ENCODE data around the gene GLCCI1.
"Not testable (repeated sequence)": the region's sequence is repeated elsewhere in the genome, so short reads cannot be mapped to it uniquely, and the experiment has no call there.

GLCCI1 gene

DNA sequence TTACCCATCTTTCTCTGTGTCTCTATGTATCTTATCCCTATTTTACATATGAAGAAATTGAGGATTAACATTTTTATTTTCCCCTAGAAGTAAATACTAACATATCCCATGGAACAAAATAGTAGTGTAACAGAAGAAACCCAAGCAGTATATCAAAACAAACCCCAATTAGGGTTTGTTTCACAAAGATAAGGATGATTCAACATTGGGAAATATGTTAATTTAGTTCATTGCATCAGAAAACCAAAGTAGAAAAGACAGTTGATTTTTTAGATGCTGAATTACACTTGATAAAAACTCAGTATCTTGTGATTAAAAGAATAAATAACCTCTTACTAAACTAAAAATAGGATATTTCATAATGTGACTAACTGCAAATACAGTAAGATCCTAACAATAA is 87.8 kb downstream of the GLCCI1 start:
- peak; percentile 23 for DNase-seq

DNA sequence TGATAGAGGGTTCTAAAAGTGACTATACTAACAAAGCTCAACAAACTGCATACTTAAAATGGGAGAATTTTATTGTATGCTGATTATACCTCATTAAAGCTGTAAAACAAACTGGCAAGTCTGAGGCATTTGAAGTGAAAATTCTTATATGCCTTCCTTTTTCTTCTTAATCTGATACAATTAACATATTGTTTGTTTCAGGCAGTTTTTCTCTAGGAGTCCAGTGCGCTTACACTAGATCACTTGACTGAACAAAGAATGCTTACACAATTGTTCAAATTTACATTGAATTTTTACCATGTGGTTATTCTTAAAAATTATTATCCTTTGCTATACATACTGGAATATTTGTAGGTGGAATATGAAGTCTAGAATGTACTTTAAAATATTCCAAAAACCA is 89.0 kb downstream of the GLCCI1 start:
- DNase-seq, result no peak

DNA sequence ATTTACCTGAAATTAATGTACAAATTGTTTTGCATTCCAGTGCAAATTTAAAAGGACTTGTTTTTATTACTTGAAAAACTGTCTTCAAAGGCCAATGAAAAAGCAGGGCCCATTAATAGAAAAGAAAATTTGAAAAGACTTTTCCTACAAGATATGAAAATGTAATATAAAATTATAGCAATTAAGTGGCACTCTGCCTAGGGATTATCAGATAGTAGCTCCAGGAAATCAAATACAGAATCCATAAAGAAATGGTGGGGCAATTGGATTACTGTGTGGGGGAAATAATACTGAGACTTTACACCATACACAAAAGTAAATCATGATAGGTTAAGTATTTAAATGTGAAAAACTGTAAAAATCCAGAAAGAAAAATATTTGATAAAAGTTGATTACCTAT is 89.7 kb downstream of the GLCCI1 start:
- no peak for DNase-seq

DNA sequence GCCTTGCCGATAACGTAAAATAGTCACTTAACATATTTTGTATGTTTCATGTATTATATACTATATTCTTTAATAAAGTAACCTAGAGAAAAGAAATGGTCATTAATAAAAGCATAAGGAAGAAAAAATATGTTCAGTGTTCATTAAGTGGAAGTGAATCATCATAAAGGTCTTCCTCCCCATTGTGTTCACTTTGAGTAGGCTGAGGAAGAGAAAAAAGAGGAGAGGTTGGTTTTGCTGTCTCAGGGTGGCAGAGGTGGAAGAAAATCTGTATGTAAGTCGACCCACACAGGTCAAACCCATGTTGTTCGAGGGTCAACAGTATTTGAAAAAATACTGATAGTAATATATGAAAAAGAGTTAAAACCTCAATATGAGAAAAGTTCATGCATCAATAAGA is 90.3 kb downstream of the GLCCI1 start:
- no peak for DNase-seq

DNA sequence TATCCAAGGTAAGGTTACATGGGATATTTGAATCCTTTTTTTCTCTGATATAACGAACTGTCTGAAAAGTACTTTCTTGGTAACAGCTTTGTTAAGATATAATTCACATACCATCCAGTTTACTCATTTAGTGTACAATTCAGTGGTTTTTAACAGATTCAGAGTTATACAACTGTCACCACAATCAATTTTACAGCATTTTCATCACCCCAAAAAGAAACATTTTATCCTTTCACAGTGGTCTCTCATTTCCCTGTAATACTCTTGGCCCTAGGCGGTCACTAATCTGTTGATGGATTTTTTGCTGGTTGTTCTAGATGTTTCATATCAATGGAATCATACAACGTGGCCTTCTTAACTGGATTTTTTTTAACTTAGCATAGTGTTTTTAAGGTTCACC is 91.6 kb downstream of the GLCCI1 start:
- DNase-seq, result no peak

DNA sequence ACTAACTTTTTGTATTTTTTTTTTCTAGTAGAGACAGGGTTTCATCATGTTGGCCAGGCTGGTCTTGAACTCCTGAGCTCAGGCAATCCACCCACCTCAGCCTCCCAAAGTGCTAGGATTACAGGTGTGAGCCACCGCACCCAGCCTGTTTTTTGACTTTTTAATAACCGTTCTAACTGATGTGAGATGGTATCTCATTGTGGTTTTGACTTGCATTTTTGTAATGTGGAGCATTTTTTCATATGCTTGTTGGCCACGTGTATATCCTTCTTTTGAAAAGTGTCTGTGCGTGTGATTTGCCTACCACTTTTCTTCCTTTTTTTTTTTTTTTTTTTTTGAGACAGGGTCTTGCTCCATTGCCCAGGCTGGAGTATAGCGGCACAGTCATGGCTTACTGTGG is 94.7 kb downstream of the GLCCI1 start:
- not testable (repeated sequence) for DNase-seq

DNA sequence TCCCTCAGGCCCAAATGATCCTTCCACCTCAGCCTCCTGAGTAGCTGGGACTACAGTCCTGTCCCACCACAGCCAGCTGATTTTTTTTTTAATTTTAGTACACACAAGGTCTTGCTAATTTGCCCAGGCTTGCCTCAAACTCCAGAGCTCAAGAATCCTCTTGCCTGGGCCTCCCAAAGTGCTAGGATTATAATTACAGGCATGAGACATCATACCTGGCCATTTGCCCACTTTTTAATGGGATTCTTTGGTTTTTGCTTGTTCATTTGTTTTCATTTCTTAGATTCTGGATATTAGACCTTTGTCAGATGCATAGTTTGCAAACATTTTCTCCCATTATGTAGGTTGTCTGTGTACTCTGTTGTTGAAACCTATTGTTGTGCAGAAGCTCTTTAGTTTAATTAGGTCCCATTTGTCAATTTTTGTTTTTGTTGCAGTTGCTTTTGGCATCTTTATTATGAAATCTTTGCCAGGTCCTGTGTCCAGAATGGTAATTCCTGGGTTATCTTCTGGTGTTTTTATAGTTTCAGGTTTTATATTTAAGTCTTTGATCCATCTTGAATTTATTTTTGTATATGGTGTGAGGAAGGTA is 95.2 kb downstream of the GLCCI1 start:
- no peak for DNase-seq

DNA sequence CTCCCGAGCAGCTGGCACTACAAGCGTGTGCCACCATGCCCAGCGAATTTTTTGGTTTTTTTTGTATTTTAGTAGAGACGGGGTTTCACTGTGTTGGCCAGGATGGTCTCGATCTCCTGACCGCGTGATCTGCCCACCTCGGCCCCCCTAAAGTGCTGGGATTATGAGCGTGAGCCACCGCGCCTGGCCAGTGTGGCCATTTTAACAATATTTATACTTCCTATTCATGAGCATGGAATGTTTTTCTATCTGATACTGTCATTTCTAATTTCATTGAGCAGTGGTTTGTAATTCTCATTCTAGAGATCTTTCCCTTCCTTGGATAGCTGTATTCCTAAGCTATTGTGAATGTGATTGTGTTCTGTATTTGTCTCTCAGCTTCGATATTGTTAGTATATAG is 96.2 kb downstream of the GLCCI1 start:
- DNase-seq, result no peak

DNA sequence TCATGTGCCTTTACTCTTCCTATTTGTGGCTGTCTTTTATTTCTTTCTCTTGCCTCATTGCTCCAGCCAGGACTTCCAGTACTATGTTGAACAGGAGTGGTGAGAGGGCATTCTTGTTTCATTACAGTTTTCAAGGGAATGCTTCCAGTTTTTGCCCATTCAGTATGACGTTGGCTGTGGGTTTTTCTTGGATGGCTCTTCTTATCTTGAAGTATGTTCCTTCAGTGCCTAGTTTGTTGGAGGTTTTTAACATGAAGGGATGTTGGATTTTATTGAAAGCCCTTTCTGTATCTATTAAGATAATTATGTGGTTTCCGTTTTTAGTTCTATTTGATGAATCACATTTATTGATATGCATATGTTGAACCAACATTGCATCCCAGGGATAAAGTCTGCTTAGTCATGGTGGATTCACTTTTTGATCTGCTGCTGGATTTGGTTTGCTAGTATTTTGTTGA is 96.8 kb downstream of the GLCCI1 start:
- no peak for DNase-seq

DNA sequence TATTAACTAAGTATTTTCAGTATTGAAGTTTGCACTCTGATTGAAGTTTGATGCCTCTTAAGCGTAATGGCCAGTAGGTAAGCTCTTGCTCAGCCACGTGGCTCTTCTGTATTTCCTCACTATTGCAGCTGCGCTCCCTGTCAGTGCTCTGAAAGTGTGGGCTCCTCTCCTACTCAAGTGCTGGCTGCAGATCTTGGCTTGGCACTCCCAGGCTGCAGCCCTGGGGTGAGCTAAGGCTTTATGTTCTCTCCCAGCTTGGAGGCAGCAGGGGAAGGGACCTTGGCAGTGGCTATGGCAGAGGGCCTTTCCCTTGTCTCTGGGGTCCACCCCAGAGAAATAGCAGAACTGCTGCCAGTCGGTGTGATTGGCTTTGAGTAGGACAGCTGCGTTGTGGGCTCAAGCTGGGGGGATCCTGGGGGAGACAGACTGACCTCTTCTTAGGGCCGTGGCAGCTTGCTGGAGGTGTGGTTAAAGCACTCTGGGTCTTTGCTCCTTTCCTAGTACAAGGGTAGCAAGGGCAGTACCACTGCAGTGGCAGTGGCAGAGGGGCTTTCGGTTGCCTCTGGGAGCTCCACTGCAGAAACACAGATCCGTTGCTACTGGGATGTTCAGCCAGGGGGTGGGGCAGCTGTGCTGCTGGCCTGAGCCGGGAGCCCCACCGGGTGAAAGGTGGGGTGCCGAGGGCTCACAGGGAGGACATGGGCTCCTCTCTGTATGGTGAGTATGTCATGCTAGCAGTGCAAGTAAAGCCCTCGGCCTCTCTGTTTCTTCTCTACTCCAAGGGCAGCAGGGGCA is 100.5 kb downstream of the GLCCI1 start:
- no peak for DNase-seq

DNA sequence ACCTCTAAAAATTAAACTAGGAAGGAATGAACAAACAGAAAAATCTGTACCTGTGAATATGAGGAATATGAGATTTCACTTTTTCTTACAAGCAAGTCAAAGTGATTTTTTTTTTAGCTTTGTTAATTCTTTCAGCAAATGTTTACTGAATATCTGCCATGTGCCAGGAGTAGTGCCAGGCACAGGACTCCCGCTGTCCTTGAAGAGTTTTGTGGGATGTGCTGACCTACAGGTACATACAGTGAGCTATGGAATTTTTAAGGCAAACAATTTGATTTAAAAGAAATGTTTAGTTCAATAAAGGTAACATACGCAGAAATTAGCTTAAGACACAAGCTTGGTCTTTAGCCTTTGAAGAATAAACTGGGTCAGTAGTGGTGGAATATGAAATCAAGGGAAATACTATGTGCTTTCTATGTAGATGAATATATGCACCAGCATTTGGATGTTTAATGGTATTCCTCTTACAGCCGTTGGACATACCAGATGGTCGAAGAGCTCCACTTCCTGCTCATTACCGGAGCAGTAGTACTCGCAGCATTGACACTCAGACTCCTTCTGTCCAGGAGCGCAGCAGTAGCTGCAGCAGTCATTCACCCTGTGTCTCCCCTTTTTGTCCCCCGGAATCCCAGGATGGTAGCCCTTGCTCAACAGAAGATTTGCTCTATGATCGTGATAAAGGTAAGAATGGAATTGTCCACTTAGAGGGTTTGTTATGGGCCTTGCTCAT is 102.0 kb downstream of the GLCCI1 start:
- no peak for DNase-seq

DNA sequence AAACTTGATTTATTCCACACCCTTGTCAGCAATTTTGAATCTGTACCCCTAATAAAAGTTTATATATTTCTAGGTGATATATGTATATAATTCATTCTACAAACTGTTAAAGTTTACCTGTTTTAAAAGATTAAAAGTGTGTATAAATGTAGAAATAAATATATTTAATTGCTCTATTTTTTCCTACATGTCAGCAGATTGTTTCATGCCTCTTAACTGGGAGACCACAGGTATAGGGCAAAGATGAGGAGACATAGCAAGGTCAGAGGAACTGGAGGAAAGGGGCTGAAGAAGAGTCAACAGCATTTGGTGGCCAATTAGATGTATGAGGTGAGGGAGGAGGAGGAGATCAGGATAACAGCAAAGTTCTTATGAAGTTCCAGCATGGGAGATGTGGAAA is 109.8 kb downstream of the GLCCI1 start:
- DNase-seq, result no peak

DNA sequence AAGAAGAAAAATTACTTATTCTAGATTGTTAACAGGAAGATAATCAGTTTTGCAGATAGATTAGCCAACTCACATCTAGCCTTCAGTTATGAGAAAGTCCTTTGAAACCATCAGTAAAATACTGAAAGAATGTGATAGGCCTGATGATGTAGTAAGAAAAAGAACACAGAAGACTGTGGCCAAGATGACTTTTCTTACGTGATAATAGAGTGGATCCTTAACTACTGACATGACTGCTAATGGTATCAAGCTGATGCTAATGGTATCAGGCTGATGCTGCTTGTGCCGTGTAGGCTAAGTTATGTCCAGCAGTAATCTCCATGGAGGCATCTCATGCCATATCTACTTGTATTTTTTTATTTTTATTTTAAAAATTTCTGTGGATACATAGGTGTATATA is 114.2 kb downstream of the GLCCI1 start:
- DNase-seq, result no peak

DNA sequence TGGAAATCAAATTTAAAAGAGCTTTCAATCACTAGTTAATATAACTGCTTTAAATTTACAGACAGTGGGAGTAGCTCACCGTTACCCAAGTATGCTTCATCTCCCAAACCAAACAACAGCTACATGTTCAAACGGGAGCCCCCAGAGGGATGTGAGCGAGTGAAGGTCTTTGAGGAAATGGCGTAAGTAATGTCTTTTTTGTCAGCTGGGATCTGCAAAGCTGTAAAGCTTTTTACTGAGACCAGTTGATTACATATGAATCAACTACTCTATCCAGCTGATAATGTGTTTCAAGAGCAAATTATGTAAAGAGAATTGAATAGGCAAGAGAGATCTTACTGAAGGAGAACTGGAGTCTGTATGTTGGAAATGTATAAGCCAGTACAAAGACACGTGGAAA is 116.2 kb downstream of the GLCCI1 start:
- no peak for DNase-seq

DNA sequence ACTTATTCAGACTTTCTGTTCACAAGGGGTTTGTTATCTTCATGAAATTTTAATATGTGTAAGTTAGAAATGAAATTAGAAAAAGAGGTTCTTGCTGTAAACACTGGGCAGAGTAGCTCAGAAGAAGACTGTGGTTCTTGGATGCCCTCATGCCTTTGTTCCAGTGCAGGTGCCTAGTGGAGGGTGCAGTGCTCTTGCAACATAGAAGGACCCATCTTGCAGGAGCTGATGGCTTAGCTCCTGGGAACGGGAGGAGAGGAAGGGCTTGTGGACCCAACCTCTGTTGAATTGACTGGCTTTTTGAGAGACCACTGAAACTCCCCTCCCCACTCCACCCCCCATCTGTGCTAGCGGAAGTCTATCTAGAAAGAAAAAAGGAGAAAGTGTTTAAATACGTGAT is 116.8 kb downstream of the GLCCI1 start:
- DNase-seq, result no peak

DNA sequence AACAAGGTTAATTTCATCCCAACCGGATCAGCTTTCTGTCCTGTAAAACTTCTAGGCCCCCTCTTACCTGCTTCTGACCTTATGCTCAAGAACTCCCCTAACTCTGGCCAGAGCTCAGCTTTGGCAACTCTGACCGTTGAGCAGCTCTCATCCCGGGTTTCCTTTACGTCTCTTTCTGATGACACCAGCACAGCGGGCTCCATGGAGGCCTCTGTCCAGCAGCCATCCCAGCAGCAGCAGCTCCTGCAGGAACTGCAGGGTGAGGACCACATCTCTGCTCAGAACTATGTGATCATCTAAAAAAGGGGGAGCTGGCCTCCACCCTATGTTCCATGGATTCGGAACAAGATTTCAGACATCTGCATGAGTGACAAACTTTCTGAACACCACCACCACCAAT is 117.6 kb downstream of the GLCCI1 start:
- no peak for DNase-seq

DNA sequence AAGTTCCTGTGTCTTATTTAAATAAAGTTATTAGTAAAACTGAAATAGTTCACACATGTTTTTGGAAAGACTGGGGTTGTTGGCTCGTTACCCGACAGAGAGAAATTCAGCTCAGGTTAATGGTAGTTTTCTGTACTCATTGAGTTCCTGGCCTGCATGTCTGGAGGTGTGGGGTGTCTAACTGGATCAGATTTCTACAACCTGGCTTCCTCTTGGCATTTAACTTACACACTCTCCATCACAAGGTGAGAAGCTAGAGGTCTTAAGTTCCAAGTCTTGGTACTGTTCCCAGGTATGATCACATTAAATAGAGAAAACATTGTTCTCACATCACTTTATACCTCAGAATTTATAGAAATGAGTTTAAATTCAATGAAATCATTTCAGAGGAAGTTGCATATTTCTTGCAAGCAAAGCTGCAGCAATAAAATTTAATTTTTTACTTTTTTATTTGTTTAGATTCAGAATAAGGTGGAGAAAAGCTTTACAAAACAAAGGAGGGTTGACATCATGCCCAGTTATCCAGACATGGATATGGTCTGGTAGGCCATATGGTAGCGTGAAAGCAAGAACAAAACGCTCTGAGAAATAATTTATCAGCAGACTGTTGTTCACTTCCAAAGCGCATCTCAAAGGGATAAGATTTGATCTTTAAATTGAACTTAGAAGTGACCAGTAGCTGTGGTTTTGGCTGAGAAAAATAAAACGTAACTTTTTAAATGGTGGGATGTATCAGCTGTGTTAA is 120.6 kb downstream of the GLCCI1 start:
- DNase-seq, result no peak

DNA sequence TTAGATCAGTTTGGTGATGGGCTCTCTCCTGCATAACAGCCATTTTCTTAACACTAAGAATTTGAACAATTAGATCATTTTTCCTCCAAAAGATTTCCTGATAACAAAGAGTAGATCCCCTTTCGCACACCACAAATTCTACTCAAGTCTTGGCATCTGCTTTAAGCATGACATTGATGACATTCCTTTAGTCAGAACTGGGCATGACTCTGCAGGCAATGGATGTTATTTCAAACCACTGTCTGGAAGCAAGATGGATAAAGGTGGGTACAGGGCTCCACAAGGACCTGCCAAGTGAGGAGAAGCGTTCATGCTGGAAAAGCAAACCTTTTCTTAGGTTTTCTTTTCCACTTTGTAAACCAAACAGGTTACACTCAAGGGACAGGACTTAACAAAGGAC is 123.5 kb downstream of the GLCCI1 start:
- DNase-seq, result no peak

DNA sequence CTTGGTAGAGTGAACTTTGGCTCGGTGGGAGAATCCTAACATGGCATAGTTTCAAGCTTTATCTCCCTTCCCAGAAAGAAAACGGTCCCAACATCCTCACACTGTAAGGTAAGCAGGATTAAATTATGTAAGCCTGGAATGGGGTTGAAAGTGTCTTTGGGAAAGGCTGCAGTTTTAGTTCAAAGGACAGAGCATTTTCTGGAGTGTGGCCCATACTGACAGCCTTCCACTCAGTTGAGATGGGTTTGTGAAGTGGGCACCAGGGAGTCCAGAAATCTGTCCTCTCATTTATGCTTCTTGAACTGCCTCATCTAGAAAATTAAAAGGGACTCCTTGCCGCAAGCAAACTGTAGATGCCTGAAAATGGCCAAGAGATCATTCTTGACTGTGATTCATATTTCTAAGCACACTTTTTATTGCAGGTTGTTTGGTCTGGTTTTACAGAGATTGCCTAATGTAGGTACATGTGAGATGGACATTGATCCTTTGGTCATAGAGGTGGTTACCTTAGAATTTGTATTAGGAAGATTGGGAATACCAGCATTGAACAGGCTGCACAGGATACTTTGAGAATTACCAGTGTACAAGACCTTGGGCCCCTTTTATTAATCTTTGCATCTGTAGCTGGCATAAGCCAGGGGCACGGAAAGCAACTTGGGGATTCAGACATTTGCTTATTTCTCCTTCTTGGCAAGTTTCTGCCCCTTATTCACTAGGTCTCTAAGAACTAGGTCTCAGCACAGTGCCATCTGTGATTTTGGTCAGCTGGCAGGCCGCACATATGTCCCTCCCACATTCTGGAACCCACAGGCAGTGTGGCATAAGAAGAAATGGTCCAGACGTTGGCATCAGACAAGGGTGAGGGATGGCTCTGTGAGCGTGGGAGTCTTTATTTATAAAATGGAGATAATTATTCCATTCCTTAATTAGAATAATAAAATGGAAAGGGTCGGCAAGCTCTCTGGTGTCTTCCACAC is 125.9 kb downstream of the GLCCI1 start:
- no peak for DNase-seq

DNA sequence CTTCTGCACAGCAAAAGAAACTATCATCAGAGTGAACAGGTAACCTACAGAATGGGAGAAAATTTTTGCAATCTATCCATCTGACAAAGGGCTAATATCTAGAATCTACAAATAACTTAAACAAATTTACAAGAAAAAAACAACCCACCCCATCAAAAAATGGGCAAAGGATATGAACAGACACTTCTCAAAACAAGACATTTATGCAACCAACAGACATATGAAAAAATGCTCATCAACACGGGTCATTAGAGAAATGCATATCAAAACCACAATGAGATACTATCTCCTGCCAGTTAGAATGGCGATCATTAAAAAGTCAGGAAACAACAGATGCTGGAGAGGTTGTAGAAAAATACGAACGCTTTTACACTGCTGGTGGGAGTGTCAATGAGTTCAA is 132.7 kb downstream of the GLCCI1 start:
- not testable (repeated sequence) for DNase-seq

DNA sequence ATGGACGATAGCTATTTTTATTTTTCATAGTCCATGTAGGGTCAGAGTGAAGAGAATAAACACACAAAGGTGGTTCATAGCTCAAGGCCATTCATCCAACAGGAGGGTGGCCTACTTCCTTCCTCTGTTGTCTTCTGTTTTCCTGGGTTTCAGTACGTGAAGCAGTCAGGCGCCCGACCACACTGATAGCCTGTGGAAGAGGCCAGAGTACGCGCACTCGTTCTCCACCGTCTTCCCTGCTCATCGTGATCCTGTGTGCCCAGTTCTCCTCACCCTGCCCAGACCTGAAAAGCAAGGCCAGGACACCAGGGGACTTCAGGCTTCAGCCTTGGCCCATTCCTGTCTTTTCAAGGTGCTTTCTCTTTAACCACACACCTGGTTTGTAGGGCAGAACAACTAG is 134.7 kb downstream of the GLCCI1 start:
- no peak for DNase-seq

DNA sequence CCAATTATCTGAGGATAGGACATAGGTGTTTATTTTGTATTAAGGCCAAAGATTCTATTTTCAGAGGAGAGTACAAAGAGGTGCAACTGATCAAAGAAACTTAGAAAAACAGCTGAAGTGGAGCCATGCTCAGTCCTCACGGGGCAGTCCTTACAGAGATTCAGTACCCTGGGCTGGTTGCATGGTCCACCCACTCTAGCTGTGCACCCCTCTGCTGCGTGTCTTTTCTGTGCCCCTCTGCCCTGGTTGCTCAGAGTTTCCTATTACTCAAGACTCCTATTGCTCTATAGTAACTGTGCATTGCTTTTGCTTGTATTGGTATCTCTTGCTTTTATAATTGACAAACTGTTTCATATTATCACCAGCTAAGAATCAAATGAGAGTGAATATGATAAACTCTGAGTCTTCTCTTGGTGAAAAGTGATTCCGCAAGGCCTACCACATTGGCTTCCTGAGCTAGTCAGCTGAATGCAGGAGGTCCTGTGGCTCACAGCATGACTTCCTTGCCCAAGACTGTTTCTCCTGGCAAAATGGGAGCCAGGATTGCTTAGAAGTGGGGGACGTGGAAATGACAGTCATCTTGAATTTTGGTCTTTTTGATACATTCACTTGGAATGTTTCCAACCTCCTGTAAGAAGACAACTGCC is 137.0 kb downstream of the GLCCI1 start:
- no peak for DNase-seq

Measured in MV-4-11 (cell line).